Measurements from ENCODE around the gene PTPRB. TPM values are rescaled to one million over a fixed set of nuclear protein-coding genes. Genes with fewer than 3 reads are reported as not detected.

Gene PTPRB
- polyA plus RNA-seq (2012; ENCODE audit: insufficient read depth, insufficient read length, low read depth), result 2.2 TPM

DNA sequence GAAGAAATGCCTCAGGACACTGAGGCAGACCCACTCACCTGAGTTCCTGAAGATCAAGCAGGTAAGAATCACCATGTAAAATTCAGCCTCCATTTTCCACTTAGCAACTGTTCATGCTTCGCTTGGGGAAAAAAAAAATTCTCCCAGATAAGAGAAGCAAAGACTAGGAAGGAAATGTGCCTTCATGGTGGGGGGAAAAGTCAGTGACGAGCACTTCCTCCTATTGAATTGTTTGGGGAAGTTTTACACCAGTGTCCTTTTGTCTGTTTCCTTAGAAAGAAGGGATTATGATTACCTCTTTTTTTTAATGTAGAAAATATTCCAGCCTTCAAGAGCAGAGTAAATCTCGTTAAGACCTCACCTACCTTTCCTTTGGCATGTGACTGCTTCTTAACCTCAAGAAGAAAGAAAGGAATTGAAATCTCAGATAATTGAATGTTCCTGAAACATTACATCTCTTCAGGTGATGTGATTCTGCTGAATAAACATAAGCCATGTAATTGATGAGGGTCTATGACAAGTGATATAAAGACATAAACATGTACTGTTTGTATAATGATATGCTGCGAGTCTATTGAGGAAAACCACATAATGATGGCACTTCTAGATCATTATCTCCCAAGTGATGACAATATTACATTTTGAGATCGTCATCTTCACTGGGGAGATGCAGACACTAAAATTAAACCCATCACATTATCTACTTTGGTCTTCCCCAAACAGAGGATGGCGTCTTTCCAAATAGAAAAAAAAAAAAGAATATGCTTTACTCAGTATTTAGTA is at the start of gene PTPRB:
PTPRB (minus strand) TSS at position 127 of the 783 bp plus-strand sequence; CDS start at position 93, 34 bp downstream.
- Histone ChIP-seq H3K4me3 (ENCODE audit: low read depth, low read length) (no peak within 1 kb of the TSS), H3K36me3 (peaks cover 38% of the 10 kb centered on the region), H3K27me3 (no peaks in the 10 kb centered on the region), H3K9me3 (no peaks in the 10 kb centered on the region), H3K4me1 (no peaks in the 10 kb centered on the region; the same call in 1 of the 2 replicates)
- no peak for DNase-seq
- TF ChIP-seq CTCF (IDR thresholded peaks at IDR 0.05; ENCODE audit: low read depth, low read length), result no peak

DNA sequence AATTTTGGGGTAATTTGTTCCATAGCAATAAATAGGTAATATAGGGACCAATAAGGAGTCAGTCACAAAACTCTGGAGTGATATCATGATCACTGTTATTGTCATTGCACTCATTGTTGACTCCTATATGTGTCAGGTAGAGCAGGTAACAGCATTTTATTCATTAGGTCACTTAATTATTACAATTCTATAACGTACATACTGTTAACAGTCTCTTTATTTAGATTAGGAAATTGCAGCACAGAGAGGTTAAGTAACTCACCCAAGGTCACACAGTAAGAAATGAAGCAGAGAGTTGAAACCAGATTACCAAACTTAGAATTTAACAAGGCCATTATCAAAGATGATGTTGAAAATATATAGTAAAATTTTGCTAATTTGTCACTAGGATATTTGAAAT is 49.7 kb upstream of the PTPRB start:
- no peaks in the 10 kb centered on the region for H3K9me3 ChIP-seq
- no peaks in the 10 kb centered on the region for H3K27me3 ChIP-seq
- no peak for DNase-seq
- peaks cover 26% of the 10 kb centered on the region for H3K36me3 ChIP-seq
- TF ChIP-seq CTCF (IDR thresholded peaks at IDR 0.05; ENCODE audit: low read depth, low read length), result no peak
- H3K4me3 ChIP-seq (ENCODE audit: low read depth, low read length), result no peak overlapping the region
- no peaks in the 10 kb centered on the region for H3K4me1 ChIP-seq

DNA sequence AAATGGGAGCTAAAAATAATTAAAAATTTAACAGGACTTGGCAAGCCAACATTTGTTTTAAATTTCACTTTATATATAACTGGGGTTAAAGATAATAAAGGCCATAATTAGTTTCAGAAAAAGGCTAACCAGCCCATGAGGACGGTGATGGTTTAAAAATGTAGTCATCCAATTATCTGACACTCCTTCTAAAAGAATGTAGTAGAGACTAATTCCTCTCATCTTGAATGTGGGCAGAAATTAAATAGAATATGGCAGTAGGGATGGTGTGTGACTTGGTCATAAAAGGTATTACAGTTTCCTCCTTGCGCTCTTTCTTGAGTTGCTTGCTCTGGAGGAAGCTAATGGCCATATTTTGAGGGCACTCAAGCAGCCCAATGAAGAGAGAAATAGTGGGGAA is 49.1 kb upstream of the PTPRB start:
- DNase-seq, result no peak
- no peak overlapping the region for H3K4me3 ChIP-seq (ENCODE audit: low read depth, low read length)
- TF ChIP-seq CTCF (IDR thresholded peaks at IDR 0.05; ENCODE audit: low read depth, low read length), result no peak
- peaks cover 27% of the 10 kb centered on the region for H3K36me3 ChIP-seq
- H3K9me3 ChIP-seq, result no peaks in the 10 kb centered on the region
- no peaks in the 10 kb centered on the region for H3K4me1 ChIP-seq
- no peaks in the 10 kb centered on the region for H3K27me3 ChIP-seq

- TF ChIP-seq CTCF (IDR thresholded peaks at IDR 0.05; ENCODE audit: low read depth, low read length), result no peak
- H3K4me3 ChIP-seq (ENCODE audit: low read depth, low read length), result no peak overlapping the region
- H3K9me3 ChIP-seq, result no peaks in the 10 kb centered on the region
Observed at GRCh38 chr12:70683976-70684375, 46.7 kb upstream of the PTPRB start.

GRCh38 chr12:70671698-70672097 is 34.5 kb upstream of the PTPRB start:
- no peak overlapping the region for H3K4me3 ChIP-seq (ENCODE audit: low read depth, low read length)

More at GRCh38 chr12:70683976-70684375, 46.7 kb upstream of the PTPRB start:
- Histone ChIP-seq H3K36me3 (peaks cover 39% of the 10 kb centered on the region), H3K4me1 (no peaks in the 10 kb centered on the region), H3K27me3 (no peaks in the 10 kb centered on the region)
- no peak for DNase-seq

More at GRCh38 chr12:70671698-70672097, 34.5 kb upstream of the PTPRB start:
- no peaks in the 10 kb centered on the region for H3K4me1 ChIP-seq
- no peaks in the 10 kb centered on the region for H3K9me3 ChIP-seq
- H3K36me3 ChIP-seq, result peaks cover 19% of the 10 kb centered on the region
- H3K27me3 ChIP-seq, result no peaks in the 10 kb centered on the region
- no peak for TF ChIP-seq CTCF (IDR thresholded peaks at IDR 0.05; ENCODE audit: low read depth, low read length)
- DNase-seq, result no peak

Data from BE2C (cell line).